ENCODE data around the gene TNK2. TPM values are rescaled to one million over a fixed set of nuclear protein-coding genes. Genes with fewer than 3 reads are reported as not detected.

TNK2 gene
- total RNA-seq, 1 donor = 10.8 TPM

GRCh38 chr3:195870937-195871336 lies 37.4 kb downstream of the TNK2 start:
- no peak for DNase-seq (ENCODE audit: low read depth)
- H3K4me3 ChIP-seq (ENCODE audit: low read depth, low read length) = no peak overlapping the region
- TF ChIP-seq CTCF (IDR thresholded peaks at IDR 0.05; ENCODE audit: insufficient read depth, low read length) = no peak

GRCh38 chr3:195870442-195870841 lies 37.9 kb downstream of the TNK2 start:
- DNase-seq (ENCODE audit: low read depth) = no peak
- no peak overlapping the region for H3K4me3 ChIP-seq (ENCODE audit: low read depth, low read length)
- TF ChIP-seq CTCF (IDR thresholded peaks at IDR 0.05; ENCODE audit: insufficient read depth, low read length) = no peak

GRCh38 chr3:195869413-195870001 lies 38.8 kb downstream of the TNK2 start:
- H3K4me3 ChIP-seq (ENCODE audit: low read depth, low read length) = no peak overlapping the region
- no peak for DNase-seq (ENCODE audit: low read depth)
- no peak for TF ChIP-seq CTCF (IDR thresholded peaks at IDR 0.05; ENCODE audit: insufficient read depth, low read length)

GRCh38 chr3:195868866-195869412 lies 39.4 kb downstream of the TNK2 start:
- H3K4me3 ChIP-seq (ENCODE audit: low read depth, low read length) = no peak overlapping the region
- TF ChIP-seq CTCF (IDR thresholded peaks at IDR 0.05; ENCODE audit: insufficient read depth, low read length) = no peak
- no peak for DNase-seq (ENCODE audit: low read depth)

GRCh38 chr3:195868336-195868865 lies 40.0 kb downstream of the TNK2 start:
- TF ChIP-seq CTCF (IDR thresholded peaks at IDR 0.05; ENCODE audit: insufficient read depth, low read length) = no peak
- H3K4me3 ChIP-seq (ENCODE audit: low read depth, low read length) = no peak overlapping the region
- no peak for DNase-seq (ENCODE audit: low read depth)

GRCh38 chr3:195867631-195868335 lies 40.6 kb downstream of the TNK2 start:
- no peak for TF ChIP-seq CTCF (IDR thresholded peaks at IDR 0.05; ENCODE audit: insufficient read depth, low read length)
- no peak overlapping the region for H3K4me3 ChIP-seq (ENCODE audit: low read depth, low read length)
- DNase-seq (ENCODE audit: low read depth) = no peak

Data from fibroblast of the aortic adventitia (primary cell).